ENCODE results near the gene CDNF. TPM values are rescaled to one million over a fixed set of nuclear protein-coding genes. Genes with fewer than 3 reads are reported as not detected.

CDNF gene
- total and polyA plus RNA-seq, 2 donors (not counting 3 experiments of a cell fraction or from before 2014, with no cell fraction given): 0.40 to 0.58 TPM

- TF ChIP-seq POLR2A (IDR thresholded peaks at IDR 0.05; ENCODE audit: low read depth, low read length) (no peak), JUN (IDR thresholded peaks at IDR 0.05; ENCODE audit: borderline replicate concordance, insufficient read depth, insufficient read length, low read depth) (no peak), POLR2AphosphoS5 (IDR thresholded peaks at IDR 0.05; ENCODE audit: insufficient read depth, low read depth, low read length) (no peak), FOS (IDR thresholded peaks at IDR 0.05; ENCODE audit: borderline replicate concordance, insufficient read depth, low read length) (no peak), EZH2 (IDR thresholded peaks at IDR 0.05; ENCODE audit: borderline replicate concordance, low read depth, low read length, severe bottlenecking) (no peak), MYC (IDR thresholded peaks at IDR 0.05; ENCODE audit: low read depth, low read length) (no peak), GATA2 (IDR thresholded peaks at IDR 0.05; ENCODE audit: insufficient read depth, insufficient read length, low read depth, low read length) (no peak)
- TF ChIP-seq, protein P1, sequence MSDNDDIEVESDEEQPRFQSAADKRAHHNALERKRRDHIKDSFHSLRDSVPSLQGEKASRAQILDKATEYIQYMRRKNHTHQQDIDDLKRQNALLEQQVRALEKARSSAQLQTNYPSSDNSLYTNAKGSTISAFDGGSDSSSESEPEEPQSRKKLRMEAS (IDR thresholded peaks at IDR 0.05; ENCODE audit: insufficient read depth, insufficient read length): no peak
- TF ChIP-seq, protein P2, sequence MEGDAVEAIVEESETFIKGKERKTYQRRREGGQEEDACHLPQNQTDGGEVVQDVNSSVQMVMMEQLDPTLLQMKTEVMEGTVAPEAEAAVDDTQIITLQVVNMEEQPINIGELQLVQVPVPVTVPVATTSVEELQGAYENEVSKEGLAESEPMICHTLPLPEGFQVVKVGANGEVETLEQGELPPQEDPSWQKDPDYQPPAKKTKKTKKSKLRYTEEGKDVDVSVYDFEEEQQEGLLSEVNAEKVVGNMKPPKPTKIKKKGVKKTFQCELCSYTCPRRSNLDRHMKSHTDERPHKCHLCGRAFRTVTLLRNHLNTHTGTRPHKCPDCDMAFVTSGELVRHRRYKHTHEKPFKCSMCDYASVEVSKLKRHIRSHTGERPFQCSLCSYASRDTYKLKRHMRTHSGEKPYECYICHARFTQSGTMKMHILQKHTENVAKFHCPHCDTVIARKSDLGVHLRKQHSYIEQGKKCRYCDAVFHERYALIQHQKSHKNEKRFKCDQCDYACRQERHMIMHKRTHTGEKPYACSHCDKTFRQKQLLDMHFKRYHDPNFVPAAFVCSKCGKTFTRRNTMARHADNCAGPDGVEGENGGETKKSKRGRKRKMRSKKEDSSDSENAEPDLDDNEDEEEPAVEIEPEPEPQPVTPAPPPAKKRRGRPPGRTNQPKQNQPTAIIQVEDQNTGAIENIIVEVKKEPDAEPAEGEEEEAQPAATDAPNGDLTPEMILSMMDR (IDR thresholded peaks at IDR 0.05; ENCODE audit: extremely low read depth in 1 of 2, insufficient read depth in 1 of 2, low read depth in 1 of 2, low read length in 2 of 2): no peak
- H3K27me3 ChIP-seq (ENCODE audit: control insufficient read depth in 2 of 2, insufficient read depth in 2 of 2, low read length in 2 of 2): no peaks in the 10 kb centered on the region
- FAIRE-seq: no peak
- H3K79me2 ChIP-seq (ENCODE audit: control insufficient read depth, insufficient read depth, low read length): peaks cover 62% of the 10 kb centered on the region
- no peaks in the 10 kb centered on the region for H3K9me3 ChIP-seq (replicated peaks; ENCODE audit: control insufficient read depth, insufficient read depth, low read length)
- ChIA-PET POLR2A (interaction anchor here (1.7 kb wide), 1 partner anchor 42 kb away, joined by 8 read pairs; the partner anchor contains the start of genes CDNF, HSPA14 and MSANTD7), CTCF (interaction anchor here (0.8 to 2.7 kb wide), 5 partner anchors 9 to 74 kb away, joined by 3 to 16 read pairs (median 5); partner anchors contain the start of genes CDNF, DCLRE1C, HSPA14 and MSANTD7)
- peak overlapping the region; percentile 93 for H3K4me2 ChIP-seq (ENCODE audit: insufficient read depth, low read length)
- peak overlapping the region; percentile 88 to 97 (median 90) for H3K4me3 ChIP-seq (replicated peaks in 1 of 3; ENCODE audit: insufficient read depth in 1 of 3, low read depth in 1 of 3, low read length in 3 of 3)
- peaks cover 20% of the 10 kb centered on the region for H3K4me1 ChIP-seq (ENCODE audit: control insufficient read depth, extremely low read depth, insufficient read depth, low read length)
- H3K9me1 ChIP-seq (replicated peaks; ENCODE audit: control insufficient read depth, extremely low read depth, insufficient read depth, low read length): no peaks in the 10 kb centered on the region
- intact Hi-C loops (cut with micrococcal nuclease): loop anchor here (2.0 to 10.0 kb wide), 3 partner anchors 79 to 205 kb away; partner anchors contain the start of genes ACBD7 and MEIG1
- H3K9ac ChIP-seq (replicated peaks; ENCODE audit: extremely low read depth, insufficient read depth, low read length): peak overlapping the region; percentile 77
- no peaks in the 10 kb centered on the region for H4K20me1 ChIP-seq (replicated peaks; ENCODE audit: control insufficient read depth, extremely low read depth, insufficient read depth, low read length)
- BruUV-seq (replicated peaks): no TSS peak
- H3K36me3 ChIP-seq (ENCODE audit: control insufficient read depth in 2 of 2, extremely low read depth in 1 of 2, insufficient read depth in 2 of 2, low read length in 2 of 2): no peaks in the 10 kb centered on the region
- dilution Hi-C loops (cut with MboI; ENCODE audit: extremely low pct_ligation_motif_present, low sequenced_read_pairs): no loop called here
- no peak for DNase-seq (ENCODE audit: low read depth, low spot score)
- peak overlapping the region; percentile 69 for H3K27ac ChIP-seq (ENCODE audit: insufficient read depth, low read depth, low read length)
- peak overlapping the region; percentile 85 for H2AFZ ChIP-seq (ENCODE audit: low read depth, low read length)
Observed at GRCh38 chr10:14879124-14879927, 41.5 kb upstream of the CDNF start.
